Dermis microvascular lymphatic vessel endothelial cell (primary cell): Measurements from ENCODE around the gene ARHGEF17. TPM values are rescaled to one million over a fixed set of nuclear protein-coding genes. Genes with fewer than 3 reads are reported as not detected.

Experiments
- DNase-seq, 2 donors: peaks; one replicate each; pipeline versions ENCODE4 v3.0.0 to v3.0.0-alpha.2; 2010; ENCODE audit warnings: low read depth in 2 of 2
- total RNA-seq: library from RNA; depleted of rRNA; stranded (reverse); fragments of >200 nt; gene quantifications from 2 replicates; pipeline ENCODE4 v1.2.1, GENCODE V29; 2014

The ARHGEF17 gene
- total RNA-seq, 1 donor from 2014 or later: 29.8 TPM

- DNase-seq: peak in 1 of 2 donors; percentile 54
These were observed 23.3 kb downstream of the ARHGEF17 start for GRCh38 chr11:73331138-73331916.

GRCh38 chr11:73333173-73333572 lies 25.1 kb downstream of the ARHGEF17 start:
- DNase-seq: no peak

DNA sequence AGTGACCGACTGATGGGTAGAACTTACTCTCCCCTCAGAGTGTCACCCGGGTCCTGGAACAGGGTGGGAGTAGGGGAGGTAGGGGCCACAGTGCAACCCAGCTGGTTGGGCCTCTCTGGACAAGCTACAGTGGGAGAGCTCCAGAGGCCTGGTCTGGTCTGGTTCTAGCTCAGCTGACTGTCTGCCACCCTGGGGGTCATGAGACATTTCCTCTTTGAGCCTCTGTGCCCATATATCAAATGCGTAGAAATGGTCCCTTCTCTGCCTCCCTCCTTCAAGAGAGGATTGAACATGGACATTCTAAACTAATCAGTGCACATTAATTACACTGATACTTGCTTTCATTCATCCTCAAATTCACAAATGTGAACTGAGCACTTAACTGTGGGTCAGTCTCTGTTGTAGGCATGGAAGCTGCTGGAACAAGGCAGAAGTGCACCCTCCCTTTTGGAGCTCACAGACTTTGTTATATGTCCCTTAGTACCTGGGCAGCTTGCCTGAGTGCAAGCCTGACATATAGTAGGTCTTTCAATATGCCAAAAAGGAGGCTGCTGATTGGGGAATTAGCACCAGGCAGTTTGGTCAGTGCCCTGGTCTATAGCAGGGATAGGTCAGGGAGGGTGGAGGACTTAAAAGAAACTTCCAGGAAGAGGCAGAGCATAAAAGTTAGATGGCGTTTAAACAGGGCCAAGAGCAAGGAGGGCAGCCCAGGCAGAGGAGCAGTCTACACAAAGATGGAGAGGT lies 25.7 kb downstream of the ARHGEF17 start:
- peak in 1 of 2 donors; percentile 52 for DNase-seq

DNA sequence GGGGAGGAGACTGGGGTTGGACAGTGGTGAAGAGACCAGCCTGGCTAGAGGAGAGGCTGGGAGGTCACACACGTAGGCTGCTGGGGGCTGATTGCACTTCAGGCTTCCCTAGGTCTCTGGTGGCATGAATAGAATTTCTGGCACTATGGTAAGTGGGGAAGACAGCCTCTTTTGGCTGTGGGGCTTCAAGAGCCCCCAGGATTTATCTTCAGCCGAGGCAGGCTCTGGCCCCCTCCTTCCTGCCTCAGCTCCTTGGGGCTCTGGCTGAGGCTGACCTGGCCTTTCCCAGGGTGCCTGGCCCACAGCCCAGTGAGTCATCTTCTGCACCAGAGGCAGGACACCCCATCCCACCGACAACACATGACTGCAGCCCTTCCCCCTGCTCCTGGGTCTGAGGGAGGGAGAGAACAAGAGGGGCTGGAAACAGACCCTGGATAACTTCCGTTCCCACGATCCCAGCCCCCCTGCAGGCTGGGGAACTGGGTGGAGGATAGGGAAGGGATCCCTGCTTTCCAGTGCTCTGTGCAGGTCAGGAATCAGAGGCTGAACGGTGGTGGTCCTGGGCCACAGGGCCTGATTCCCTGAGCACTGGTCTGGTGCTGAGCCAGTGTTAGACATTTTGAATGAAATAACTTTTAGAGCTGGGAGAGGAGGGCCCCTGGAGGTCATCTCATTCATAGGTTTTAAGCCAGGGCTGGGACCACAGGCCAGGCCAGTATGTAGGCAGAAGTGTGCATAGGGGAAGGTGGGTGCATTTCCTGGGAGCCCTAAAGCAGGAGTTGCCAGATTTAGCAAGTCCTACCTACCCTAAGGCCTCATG lies 26.5 kb downstream of the ARHGEF17 start:
- DNase-seq: peak; percentile 79 to 97

GRCh38 chr11:73335204-73335923 lies 27.3 kb downstream of the ARHGEF17 start:
- peak; percentile 69 to 84 for DNase-seq

- DNase-seq: no peak
These were observed 29.8 kb downstream of the ARHGEF17 start for GRCh38 chr11:73337846-73338245.

DNA sequence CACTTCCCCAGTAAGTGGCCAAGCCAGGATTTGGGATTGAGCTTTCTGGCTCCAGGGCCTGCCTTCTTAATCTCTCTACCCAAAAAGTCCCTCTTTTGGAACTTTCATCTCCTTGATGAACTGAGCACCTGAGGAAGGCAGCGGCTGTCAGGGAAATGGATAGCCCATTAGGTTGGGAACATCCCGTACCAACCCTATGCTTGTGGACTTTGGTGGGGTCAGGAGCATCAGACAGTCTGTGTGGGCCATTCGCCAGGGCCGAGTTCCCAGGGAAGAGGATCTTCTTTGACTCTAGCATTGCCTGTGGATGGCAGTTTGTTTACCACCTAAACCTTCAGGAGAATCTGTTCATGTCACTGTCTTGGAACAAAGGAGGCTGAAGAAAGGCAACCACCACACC lies 30.2 kb downstream of the ARHGEF17 start:
- DNase-seq: no peak

DNA sequence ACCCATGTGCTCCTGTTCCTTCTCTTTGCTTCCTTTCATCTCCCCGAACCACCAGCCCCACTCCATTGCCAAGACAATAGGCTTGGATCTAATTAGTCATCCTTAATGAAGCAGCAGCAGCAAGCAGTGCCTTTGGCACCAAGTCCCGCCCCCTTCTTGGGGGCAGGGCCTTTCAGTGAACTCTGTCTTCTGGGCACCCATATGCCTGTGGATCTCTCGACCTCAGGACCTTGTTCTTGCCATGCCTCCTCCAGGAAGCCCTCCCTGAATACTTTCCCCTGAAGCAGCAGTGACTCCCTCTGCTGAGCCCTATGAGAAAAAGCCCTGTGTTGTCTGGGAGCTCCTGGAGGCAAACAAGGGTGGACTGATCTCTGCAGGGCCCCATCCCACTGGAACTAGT lies 32.1 kb downstream of the ARHGEF17 start:
- DNase-seq: no peak

DNA sequence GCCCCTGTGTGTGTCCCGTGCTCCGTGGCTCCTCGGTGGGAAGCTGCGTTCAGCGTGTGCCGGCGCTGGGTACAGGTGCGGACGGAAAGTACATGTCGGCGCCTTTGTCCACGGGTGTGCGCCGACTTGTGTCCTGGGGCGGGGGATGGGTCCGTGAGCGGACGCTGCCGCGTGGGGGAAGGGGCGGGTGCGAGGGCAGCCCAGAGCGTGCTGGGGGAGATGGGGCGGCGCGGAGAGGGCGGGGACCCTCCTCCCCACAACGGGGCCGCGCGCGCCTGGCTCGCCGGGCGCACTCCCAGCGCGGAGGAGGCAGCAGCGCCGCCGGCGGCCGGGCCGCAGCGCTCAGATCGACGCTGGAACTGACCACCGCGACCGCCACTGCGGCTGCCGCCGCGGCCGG lies 34.6 kb downstream of the ARHGEF17 start:
- no peak for DNase-seq

DNA sequence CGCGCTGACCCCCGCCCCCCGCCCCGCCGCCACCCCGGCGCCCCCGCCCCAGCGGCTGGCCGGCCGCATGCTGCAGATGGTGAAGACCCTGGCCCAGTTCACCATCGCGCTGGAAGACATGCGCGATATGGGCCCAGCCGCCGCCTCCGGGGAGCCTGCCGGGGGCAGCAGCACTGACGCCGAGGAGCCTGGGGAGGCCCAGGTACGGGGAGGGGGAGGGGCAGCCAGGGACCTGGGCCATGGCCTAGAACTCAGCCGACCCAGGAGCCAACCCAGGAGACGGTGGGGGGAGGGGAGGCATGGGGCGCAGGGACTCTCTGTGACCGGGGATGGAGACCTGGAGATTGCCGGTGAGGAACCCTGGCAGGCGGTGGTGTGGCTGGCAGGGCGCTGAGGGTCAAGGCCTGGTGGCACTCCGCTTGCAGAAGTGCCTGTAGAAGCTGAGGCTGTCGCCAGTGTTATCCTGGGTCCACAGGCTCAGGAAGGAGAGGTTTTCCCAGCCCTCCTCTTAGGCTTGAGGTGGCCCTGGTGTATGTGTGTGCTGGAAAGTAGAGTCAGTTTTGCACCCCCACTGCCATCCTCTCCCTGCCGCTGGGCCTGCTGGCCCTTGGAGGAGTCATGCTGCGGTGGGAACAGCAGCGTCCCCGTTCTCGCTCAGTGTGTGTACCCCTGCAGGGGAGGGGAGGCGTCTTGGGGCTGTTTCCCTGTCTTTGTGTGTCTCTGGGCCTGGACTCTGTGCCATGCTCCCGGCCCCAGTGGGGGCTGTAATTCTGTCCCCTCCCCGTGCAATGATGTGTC lies 35.2 kb downstream of the ARHGEF17 start:
- DNase-seq: no peak

- DNase-seq: peak in 1 of 2 donors; percentile 58
These were observed 36.1 kb downstream of the ARHGEF17 start for GRCh38 chr11:73344191-73344607.

DNA sequence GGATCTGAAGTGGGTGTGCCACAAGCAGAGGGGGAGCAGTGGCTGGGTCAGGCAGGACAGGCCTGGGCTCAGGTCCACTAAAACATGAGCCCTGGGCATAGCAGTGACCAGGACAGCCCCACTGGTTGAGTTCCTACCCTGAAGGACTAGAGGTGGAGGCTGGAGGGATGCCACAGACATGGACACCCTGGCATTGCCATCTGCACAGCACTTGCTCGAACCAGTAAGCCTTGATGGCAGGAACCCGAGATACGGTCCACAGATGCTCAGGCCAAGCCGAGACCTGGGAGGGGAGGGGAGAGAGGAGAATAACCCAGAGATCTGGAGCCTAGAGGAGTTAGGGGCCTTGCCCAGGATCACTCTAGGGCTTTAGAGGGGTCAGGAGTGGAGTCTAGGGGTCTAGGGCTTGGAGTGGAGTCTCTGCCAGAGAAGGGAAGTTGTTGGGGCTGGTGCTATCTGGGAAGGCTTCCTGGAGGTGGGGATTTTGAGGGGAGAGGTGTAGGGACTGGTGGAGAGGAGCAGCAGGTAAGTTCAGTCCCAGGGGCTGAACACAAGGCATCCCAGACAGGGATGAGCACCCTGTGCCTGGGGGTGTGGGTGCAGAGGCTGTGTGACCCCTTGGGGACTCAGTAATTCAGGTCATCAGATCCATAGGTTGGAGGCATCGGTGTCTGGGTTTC lies 37.5 kb downstream of the ARHGEF17 start:
- DNase-seq: no peak

DNA sequence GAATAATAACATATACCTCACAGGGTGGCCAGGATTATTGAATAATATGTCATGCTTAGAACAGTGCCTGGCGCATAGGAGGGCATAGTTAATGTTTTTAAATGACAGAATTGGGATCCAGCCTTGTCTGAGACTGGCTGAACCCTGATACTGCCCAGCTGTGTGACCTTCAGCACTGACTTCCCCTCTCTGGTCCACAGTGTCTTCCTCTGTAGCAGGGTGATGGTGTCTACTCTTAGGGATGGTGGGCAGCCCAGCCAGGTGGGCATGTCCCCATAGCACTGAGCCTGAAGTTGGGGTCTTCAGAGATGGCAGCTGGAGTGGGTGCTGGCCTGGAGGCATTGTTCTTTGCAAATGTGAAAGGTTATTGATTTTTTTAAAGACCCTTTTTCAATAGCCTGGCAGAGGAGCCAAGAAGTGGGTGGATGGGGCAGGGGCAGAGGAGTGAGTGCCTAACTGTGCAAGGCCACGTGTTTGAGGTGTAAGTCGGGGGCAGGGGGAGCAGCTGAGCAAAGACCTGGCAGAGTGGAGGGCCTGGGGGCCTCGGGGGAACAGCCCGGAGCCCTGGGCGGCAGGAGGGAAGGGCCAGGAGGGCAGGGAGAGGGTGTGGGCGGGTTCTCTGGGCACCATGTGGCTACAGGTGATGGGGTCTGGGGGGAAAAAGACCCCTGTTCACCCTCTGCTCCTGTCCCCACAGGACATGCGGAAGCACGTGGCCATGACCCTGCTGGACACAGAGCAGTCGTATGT lies 38.3 kb downstream of the ARHGEF17 start:
- no peak for DNase-seq

GRCh38 chr11:73347067-73347466 lies 39.0 kb downstream of the ARHGEF17 start:
- DNase-seq: no peak

DNA sequence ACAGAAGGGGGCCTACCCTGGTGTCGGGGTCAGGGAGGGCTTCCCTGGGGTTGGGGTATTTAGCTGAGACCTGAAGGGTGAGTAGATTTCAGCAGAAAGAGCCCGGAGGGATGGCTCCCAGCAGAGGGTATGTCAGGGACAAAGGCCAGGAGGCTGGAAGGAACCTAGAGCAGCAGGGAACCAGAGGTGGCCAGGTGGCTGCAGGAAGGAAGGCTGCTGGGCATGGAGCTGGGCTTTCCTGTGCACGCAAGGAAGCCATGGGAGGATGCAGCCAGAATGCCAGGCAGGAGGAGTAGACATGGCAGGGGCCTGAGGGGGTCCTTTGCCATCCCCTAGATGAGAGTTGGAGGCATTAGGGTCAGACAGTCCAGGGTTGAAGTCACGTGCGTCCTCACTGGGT lies 40.8 kb downstream of the ARHGEF17 start:
- DNase-seq: no peak

DNA sequence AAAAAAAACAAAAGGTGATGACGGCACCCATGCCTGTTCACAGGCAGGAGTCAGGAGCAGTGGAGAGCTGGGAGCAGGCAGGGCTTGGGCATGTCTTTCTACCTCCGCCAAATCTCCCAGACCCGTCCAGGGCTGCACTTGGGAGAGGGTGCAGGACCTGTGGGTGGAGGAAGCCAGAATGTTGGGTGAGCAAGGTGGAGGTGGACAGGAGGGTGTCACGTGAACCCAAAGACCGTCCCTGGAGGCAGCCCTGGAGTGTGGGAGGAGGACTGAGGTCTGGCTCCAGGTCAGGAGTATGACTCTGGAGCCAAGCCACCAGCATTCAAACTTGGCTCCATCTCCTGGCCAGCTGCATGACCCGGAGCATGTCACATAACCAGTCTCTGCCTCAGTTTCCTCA lies 41.6 kb downstream of the ARHGEF17 start:
- no peak for DNase-seq

DNA sequence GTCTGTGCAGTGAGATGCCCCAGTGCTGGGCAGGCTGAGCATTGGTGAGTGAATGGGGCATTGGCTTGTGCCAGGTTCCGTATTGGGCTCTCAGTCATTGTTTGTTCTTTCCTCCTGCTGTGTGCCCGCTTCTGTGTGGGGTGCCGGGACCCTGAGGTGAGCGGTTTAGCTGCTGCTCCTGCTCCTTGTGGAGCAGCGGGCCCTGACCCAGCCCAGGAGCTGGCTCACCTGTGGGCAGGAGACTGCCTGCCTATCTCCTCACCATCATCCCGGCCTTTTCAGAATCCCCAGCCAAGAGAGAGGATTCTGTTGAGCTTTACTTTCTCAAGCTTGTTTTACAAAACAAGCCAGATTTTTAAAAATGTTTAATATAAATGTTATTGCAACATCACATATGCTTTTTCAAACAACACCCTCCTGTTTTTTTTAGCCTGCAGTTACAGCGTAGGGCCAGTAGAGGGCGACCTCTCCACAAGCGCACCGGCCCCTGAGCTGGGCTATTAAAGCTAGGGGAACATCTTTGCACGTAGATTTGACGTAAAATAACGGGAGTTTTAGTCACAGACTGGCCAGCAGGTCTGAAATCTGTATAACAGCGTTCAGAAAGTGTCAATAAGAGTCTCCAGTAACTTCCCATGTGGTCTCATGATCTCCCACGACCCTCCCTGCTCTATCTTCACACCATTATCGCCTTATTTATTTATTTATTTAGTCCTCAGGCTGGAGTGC lies 43.0 kb downstream of the ARHGEF17 start:
- peak; percentile 60 to 67 for DNase-seq

GRCh38 chr11:73353422-73353821 lies 45.3 kb downstream of the ARHGEF17 start:
- no peak for DNase-seq

- no peak for DNase-seq
These were observed 47.0 kb downstream of the ARHGEF17 start for GRCh38 chr11:73355109-73355508.
